Activated T-helper 1 cell treated with Interleukin-2 at 50 U/mL for 16 hours (primary cell): Measurements from ENCODE around the gene APH1A.
"Not testable (repeated sequence)": the region's sequence is repeated elsewhere in the genome, so short reads cannot be mapped to it uniquely, and the experiment has no call there.

Experiments used
- DNase-seq: peaks from one replicate; pipeline ENCODE4 v3.0.0-alpha.2; 2020; ENCODE audit warnings: low read depth

APH1A gene

GRCh38 chr1:150233359-150234308 is 35.2 kb downstream of the APH1A start:
- no peak for DNase-seq

GRCh38 chr1:150232921-150233320 is 35.9 kb downstream of the APH1A start:
- DNase-seq, result not testable (repeated sequence)

- not testable (repeated sequence) for DNase-seq
Observed at GRCh38 chr1:150228246-150228645, 40.6 kb downstream of the APH1A start.

- DNase-seq, result no peak
Observed at GRCh38 chr1:150227228-150227627, 41.6 kb downstream of the APH1A start.

- DNase-seq, result no peak
Observed at GRCh38 chr1:150226486-150226885, 42.3 kb downstream of the APH1A start.

- DNase-seq, result no peak
Observed at GRCh38 chr1:150225546-150225945, 43.3 kb downstream of the APH1A start.

- DNase-seq, result no peak
Observed at GRCh38 chr1:150224983-150225382, 43.8 kb downstream of the APH1A start.

GRCh38 chr1:150221552-150221951 is 47.3 kb downstream of the APH1A start:
- DNase-seq, result no peak

GRCh38 chr1:150215855-150216254 is 53.0 kb downstream of the APH1A start:
- DNase-seq, result not testable (repeated sequence)
